Epithelial cell of esophagus (primary cell): ENCODE data around the gene DIP2A.

Source experiments
- DNase-seq: peaks from one replicate; pipeline ENCODE4 v3.0.0; 2010; ENCODE audit warnings: low read depth
- H3K4me3 ChIP-seq: 2 replicates; pipeline ENCODE4 v1.5.1; 2011; ENCODE audit warnings: mild to moderate bottlenecking, low read length, control low read depth
- TF ChIP-seq, protein P1 (sequence below): IDR thresholded peaks from 2 replicates; pipeline ENCODE4 v1.5.1; 2011; ENCODE audit warnings: low read depth, mild to moderate bottlenecking, low read length, control low read depth, inconsistent platforms; ENCODE audit not compliant: insufficient read depth; ENCODE audit errors: missing control alignments

DIP2A gene

GRCh38 chr21:46421756-46422555 is 36.7 kb upstream of the DIP2A start:
- TF ChIP-seq, protein P1, sequence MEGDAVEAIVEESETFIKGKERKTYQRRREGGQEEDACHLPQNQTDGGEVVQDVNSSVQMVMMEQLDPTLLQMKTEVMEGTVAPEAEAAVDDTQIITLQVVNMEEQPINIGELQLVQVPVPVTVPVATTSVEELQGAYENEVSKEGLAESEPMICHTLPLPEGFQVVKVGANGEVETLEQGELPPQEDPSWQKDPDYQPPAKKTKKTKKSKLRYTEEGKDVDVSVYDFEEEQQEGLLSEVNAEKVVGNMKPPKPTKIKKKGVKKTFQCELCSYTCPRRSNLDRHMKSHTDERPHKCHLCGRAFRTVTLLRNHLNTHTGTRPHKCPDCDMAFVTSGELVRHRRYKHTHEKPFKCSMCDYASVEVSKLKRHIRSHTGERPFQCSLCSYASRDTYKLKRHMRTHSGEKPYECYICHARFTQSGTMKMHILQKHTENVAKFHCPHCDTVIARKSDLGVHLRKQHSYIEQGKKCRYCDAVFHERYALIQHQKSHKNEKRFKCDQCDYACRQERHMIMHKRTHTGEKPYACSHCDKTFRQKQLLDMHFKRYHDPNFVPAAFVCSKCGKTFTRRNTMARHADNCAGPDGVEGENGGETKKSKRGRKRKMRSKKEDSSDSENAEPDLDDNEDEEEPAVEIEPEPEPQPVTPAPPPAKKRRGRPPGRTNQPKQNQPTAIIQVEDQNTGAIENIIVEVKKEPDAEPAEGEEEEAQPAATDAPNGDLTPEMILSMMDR, result no peak
- no peak for DNase-seq
- H3K4me3 ChIP-seq, result no peak overlapping the region

- TF ChIP-seq, protein P1, result no peak
- DNase-seq, result no peak
- H3K4me3 ChIP-seq, result no peak overlapping the region
Observed at GRCh38 chr21:46422636-46423241, 36.0 kb upstream of the DIP2A start.

DNA sequence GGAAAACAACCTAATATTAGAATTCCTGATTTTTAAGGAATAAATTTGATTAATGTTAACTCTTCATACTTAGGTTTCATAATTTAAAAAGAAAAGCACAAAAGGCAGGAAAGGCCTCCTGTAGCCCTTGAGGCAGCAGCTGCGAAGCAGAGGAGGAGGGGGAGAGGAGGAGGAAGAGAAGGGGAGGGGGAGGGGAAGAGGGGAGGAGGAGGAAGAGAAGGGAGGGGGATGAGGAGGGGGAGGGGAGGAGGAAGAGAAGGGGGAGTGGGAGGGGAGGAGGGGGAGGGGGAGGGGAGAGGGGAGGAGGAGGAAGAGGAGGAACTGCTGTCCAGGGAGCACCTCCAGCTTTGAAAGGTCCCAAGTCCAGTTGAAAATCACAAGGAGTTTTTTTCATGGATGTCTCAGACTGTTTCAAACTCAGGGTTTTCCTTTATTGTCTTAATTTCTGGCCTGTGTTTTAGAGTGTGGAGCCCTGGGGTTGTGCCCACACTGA is 35.1 kb upstream of the DIP2A start:
- TF ChIP-seq, protein P1, result no peak
- no peak for DNase-seq
- no peak overlapping the region for H3K4me3 ChIP-seq

DNA sequence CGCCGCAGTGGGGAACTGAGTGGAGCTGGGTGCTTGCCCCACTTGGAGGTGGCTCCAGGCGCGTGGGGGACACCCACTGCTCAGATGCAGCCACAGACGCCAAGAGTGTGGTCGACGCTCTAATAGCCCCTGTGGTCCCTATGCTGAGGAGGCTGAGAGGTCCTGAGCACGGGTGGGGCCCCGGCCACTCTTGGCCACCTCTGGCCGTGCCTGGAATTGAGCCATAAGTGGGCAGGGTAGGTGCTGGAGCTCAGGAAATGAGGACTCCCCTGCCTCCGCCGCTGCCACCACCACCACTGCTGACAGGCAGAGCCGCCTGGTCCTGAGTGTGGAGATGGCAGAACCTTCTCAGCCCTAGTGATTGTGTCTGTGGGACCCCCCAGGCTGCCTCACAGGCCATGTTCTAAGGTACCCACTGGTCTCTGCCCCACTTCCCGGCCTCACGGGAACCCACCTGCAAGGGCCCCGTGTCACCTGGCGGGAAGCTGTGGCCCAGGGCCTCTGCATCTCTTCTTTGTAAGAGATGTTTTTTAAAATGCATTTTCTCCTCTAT is 34.6 kb upstream of the DIP2A start:
- H3K4me3 ChIP-seq, result no peak overlapping the region
- TF ChIP-seq, protein P1, result no peak

GRCh38 chr21:46424621-46425020 is 34.1 kb upstream of the DIP2A start:
- no peak overlapping the region for H3K4me3 ChIP-seq
- DNase-seq, result no peak
- TF ChIP-seq, protein P1, result no peak

More for the DNA sequence above, 34.6 kb upstream of the DIP2A start:
- DNase-seq, result no peak

GRCh38 chr21:46425041-46425440 is 33.6 kb upstream of the DIP2A start:
- H3K4me3 ChIP-seq, result no peak overlapping the region
- TF ChIP-seq, protein P1, result no peak
- DNase-seq, result no peak
